ENCODE results near the gene RPRD2. TPM values are rescaled to one million over a fixed set of nuclear protein-coding genes. Genes with fewer than 3 reads are reported as not detected.

RPRD2 gene
- total RNA-seq, 2 donors from 2014 or later: 20.6 to 31.4 TPM

DNA sequence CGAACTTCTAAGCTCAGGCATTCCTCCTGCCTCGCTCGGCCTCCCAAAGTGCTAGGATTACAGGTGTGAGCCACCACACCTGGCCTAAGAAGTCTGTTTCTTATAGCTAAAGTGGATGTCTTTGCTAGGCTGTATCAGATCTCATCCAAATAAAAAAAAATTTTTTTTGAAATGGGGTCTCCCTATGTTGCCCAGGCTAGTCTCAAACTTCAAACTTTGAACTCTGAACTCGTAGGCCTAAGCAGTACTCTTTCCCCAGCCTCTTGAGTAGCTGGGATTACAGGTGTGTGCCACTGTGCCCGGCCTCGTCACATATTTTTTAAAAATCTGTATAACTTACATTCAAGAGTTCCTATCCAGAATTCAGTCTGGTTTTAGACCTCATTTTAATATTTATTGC is 40.5 kb downstream of the RPRD2 start:
- no peaks in the 10 kb centered on the region for H3K36me3 ChIP-seq
- no peaks in the 10 kb centered on the region for H3K9me3 ChIP-seq
- H3K27ac ChIP-seq: no peak overlapping the region
- no peaks in the 10 kb centered on the region for H3K4me1 ChIP-seq (replicated peaks)
- H3K27me3 ChIP-seq (replicated peaks; ENCODE audit: insufficient read depth): no peaks in the 10 kb centered on the region
- intact Hi-C loops (cut with DNase I): no loop called here
- TF ChIP-seq POLR2A (IDR thresholded peaks at IDR 0.05): no peak
- no peak for TF ChIP-seq POLR2AphosphoS5 (IDR thresholded peaks at IDR 0.05)
- TF ChIP-seq, protein P1, sequence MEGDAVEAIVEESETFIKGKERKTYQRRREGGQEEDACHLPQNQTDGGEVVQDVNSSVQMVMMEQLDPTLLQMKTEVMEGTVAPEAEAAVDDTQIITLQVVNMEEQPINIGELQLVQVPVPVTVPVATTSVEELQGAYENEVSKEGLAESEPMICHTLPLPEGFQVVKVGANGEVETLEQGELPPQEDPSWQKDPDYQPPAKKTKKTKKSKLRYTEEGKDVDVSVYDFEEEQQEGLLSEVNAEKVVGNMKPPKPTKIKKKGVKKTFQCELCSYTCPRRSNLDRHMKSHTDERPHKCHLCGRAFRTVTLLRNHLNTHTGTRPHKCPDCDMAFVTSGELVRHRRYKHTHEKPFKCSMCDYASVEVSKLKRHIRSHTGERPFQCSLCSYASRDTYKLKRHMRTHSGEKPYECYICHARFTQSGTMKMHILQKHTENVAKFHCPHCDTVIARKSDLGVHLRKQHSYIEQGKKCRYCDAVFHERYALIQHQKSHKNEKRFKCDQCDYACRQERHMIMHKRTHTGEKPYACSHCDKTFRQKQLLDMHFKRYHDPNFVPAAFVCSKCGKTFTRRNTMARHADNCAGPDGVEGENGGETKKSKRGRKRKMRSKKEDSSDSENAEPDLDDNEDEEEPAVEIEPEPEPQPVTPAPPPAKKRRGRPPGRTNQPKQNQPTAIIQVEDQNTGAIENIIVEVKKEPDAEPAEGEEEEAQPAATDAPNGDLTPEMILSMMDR (IDR thresholded peaks at IDR 0.05): no peak
- DNase-seq (ENCODE audit: low spot score): no peak
- H3K4me3 ChIP-seq: no peak overlapping the region
- 85% methylated on average over 6 of the region's 6 CpGs for WGBS

DNA sequence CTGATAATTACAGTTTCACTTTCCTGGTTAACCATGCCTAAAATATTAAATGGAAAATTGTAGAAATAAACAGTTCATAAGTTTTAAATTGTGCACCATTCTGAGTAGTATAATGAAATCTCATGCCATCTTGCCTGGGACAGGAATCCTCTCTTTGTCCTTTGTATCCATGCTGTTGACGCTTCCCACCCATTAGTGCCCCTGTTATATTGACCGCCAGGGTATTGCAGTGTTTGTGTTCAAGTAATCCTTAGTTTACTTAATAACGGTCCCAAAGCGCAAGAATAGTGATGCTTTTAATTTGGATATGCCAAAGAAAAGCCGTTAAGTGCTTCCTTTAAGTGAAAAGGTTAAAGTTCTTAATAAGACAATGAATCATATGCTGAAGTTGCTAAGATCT is 41.7 kb downstream of the RPRD2 start:
- Histone ChIP-seq H3K27ac (no peak overlapping the region), H3K4me3 (no peak overlapping the region), H3K9me3 (no peaks in the 10 kb centered on the region), H3K4me1 (replicated peaks) (no peaks in the 10 kb centered on the region), H3K27me3 (replicated peaks; ENCODE audit: insufficient read depth) (no peaks in the 10 kb centered on the region), H3K36me3 (no peaks in the 10 kb centered on the region)
- 72% methylated on average over 5 of the region's 5 CpGs for WGBS
- TF ChIP-seq POLR2A (IDR thresholded peaks at IDR 0.05) (no peak), POLR2AphosphoS5 (IDR thresholded peaks at IDR 0.05) (no peak)
- TF ChIP-seq, protein P1 (IDR thresholded peaks at IDR 0.05): no peak
- no peak for DNase-seq (ENCODE audit: low spot score)
- intact Hi-C loops (cut with DNase I): no loop called here

DNA sequence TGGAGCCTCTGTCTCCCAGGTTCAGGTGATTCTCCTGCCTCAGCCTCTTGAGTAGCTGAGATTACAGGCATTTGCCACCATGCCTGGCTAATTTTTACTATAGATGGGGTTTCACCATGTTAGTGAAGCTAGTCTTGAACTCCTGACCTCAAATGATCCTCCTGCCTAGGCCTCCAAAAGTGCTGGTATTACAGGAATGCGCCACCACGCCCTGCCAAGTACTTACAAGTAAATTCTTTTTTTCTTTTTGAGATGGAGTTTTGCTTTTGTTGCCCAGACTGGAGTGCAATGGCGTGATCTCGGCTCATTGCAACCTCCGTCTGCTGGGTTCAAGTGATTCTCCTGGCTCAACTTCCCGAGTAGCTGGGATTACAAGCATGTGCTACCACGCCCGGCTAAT is 42.5 kb downstream of the RPRD2 start:
- DNase-seq (ENCODE audit: low spot score): no peak
- 86% methylated on average over 8 of the region's 8 CpGs for WGBS
- no peaks in the 10 kb centered on the region for H3K36me3 ChIP-seq
- H3K27ac ChIP-seq: no peak overlapping the region
- no peaks in the 10 kb centered on the region for H3K4me1 ChIP-seq (replicated peaks)
- H3K4me3 ChIP-seq: no peak overlapping the region
- TF ChIP-seq POLR2AphosphoS5 (IDR thresholded peaks at IDR 0.05) (no peak), POLR2A (IDR thresholded peaks at IDR 0.05) (no peak)
- no peaks in the 10 kb centered on the region for H3K27me3 ChIP-seq (replicated peaks; ENCODE audit: insufficient read depth)
- intact Hi-C loops (cut with DNase I): no loop called here
- H3K9me3 ChIP-seq: no peaks in the 10 kb centered on the region

DNA sequence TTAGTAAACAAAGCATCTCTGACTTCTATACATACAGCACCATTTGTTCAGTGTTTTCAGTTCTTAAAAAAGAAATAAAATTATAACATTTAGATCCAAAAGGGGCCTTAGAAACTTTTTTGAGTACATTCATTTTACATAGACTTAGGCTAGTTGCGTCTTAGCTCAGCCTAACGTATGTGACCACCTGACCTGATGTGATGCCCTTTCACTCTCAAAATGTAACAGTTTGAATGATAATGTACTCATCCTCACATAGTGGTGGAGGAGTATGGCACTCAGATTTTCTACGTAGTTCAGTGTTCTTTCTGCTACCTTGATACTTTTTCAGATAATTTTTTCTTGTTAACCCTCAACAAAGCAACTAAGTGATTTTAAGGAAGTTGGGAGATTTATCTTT is 43.4 kb downstream of the RPRD2 start:
- Histone ChIP-seq H3K27ac (no peak overlapping the region), H3K36me3 (no peaks in the 10 kb centered on the region), H3K4me3 (no peak overlapping the region), H3K9me3 (no peaks in the 10 kb centered on the region), H3K27me3 (replicated peaks; ENCODE audit: insufficient read depth) (no peaks in the 10 kb centered on the region), H3K4me1 (replicated peaks) (no peaks in the 10 kb centered on the region)
- no peak for DNase-seq (ENCODE audit: low spot score)
- TF ChIP-seq POLR2AphosphoS5 (IDR thresholded peaks at IDR 0.05) (no peak), POLR2A (IDR thresholded peaks at IDR 0.05) (no peak)
- TF ChIP-seq, protein P1 (IDR thresholded peaks at IDR 0.05): no peak
- 86% methylated on average over 3 of the region's 3 CpGs for WGBS
- intact Hi-C loops (cut with DNase I): no loop called here

DNA sequence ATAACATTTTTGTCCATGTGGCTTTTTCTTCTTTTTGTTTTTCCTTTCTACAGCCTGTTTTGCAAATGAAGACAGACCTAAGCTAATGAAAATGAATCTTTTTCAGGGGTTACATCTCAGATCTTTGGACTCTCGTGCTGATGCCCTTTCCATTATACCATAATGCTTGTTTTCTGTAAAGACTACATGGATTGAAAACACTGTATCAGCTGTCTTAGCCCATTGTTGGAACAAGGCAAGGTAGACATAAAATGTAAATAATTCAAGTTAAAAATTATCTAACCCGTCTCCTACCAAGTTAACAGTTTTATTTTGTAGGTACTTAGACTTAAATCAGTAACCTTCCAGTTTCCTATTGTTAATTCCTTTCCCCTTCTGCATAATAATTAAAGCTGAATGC is 44.9 kb downstream of the RPRD2 start:
- Histone ChIP-seq H3K27ac (no peak overlapping the region), H3K9me3 (no peaks in the 10 kb centered on the region), H3K27me3 (replicated peaks; ENCODE audit: insufficient read depth) (no peaks in the 10 kb centered on the region), H3K36me3 (no peaks in the 10 kb centered on the region), H3K4me3 (no peak overlapping the region), H3K4me1 (replicated peaks) (no peaks in the 10 kb centered on the region)
- TF ChIP-seq POLR2A (IDR thresholded peaks at IDR 0.05) (no peak), POLR2AphosphoS5 (IDR thresholded peaks at IDR 0.05) (no peak)
- TF ChIP-seq, protein P1 (IDR thresholded peaks at IDR 0.05): no peak
- DNase-seq (ENCODE audit: low spot score): no peak
- intact Hi-C loops (cut with DNase I): no loop called here
- WGBS: 88% methylated on average over 2 of the region's 2 CpGs
